Activated CD8-positive, alpha-beta T cell treated with anti-CD3 and anti-CD28 coated beads for 36 hours (primary cell): Measurements from ENCODE around the gene PIAS1. TPM values are rescaled to one million over a fixed set of nuclear protein-coding genes. Genes with fewer than 3 reads are reported as not detected.

Experiments
- ATAC-seq: fragments of 200-7000 bp; cut with Tn5 transposase; one replicate; pipeline ENCODE4 v1.10.0; 2021; ENCODE audit warnings: mild to moderate bottlenecking, moderate library complexity
- CTCF ChIA-PET: fragments of 350-600 bp; sonication (Branson Sonifier 250); formaldehyde crosslinking; loops from one replicate; lab custom pipeline; 2021; ENCODE audit warnings: antibody characterized with exemption; lab: Charles Lee
- POLR2A ChIA-PET: fragments of 350-600 bp; sonication (Branson Sonifier 250); formaldehyde crosslinking; loops from one replicate; lab custom pipeline; 2021; ENCODE audit warnings: antibody characterized with exemption; lab: Charles Lee
- DNase-seq: peaks from one replicate; pipeline ENCODE4 v3.0.0-alpha.2; 2020
- H3K27ac Mint-ChIP-seq: one replicate; pipeline ENCODE4 v1.8.0; 2021; ENCODE audit warnings: mild to moderate bottlenecking, mixed read lengths
- H3K27me3 Mint-ChIP-seq: one replicate; pipeline ENCODE4 v1.8.0; 2021; ENCODE audit warnings: mixed read lengths
- H3K36me3 Mint-ChIP-seq: one replicate; pipeline ENCODE4 v1.8.0; 2021; ENCODE audit warnings: low read depth, mixed read lengths
- H3K4me1 Mint-ChIP-seq: one replicate; pipeline ENCODE4 v1.8.0; 2021; ENCODE audit warnings: low read depth, mixed read lengths
- H3K4me3 Mint-ChIP-seq: one replicate; pipeline ENCODE4 v1.8.0; 2021; ENCODE audit warnings: mild to moderate bottlenecking, moderate library complexity, mixed read lengths
- H3K9me3 Mint-ChIP-seq: one replicate; pipeline ENCODE4 v1.8.0; 2021; ENCODE audit warnings: mixed read lengths
- CTCF ChIP-seq: fragments of 200-600 bp; IDR thresholded peaks from one replicate; pipeline ENCODE4 v1.8.0; 2022; ENCODE audit warnings: antibody characterized with exemption, mild to moderate bottlenecking
- intact Hi-C: fragments of 100-400 bp; cut with micrococcal nuclease; formaldehyde crosslinking; loops from one replicate; pipeline ENCODE4 v1.10.0; 2022
- total RNA-seq, 2 experiments: library from RNA; stranded (reverse); gene quantifications; one replicate each; pipeline ENCODE4 v1.2.3, GENCODE V29; 2021

Gene PIAS1
- total RNA-seq, 2 experiments from 2014 or later = 26.0 to 29.8 TPM

- DNase-seq (no peak), ATAC-seq (no peak)
- Mint-ChIP-seq H3K27ac (no peak overlapping the region), H3K9me3 (no peaks in the 10 kb centered on the region), H3K4me1 (peaks cover 3% of the 10 kb centered on the region), H3K36me3 (peaks cover 3% of the 10 kb centered on the region), H3K4me3 (no peak overlapping the region), H3K27me3 (no peaks in the 10 kb centered on the region)
- POLR2A ChIA-PET = interaction anchor here (0.6 kb wide), 1 partner anchor 19 kb away, joined by 3 read pairs; no protein-coding TSS in a partner anchor
- CTCF ChIA-PET = interaction anchor here (1.2 kb wide), 1 partner anchor 184 kb away, joined by 3 read pairs; no protein-coding TSS in a partner anchor
- intact Hi-C loops = no loop called here
- no peak for TF ChIP-seq CTCF
Measured at GRCh38 chr15:68130851-68131250, 76.7 kb downstream of the PIAS1 start.

GRCh38 chr15:68137096-68137495 is 83.0 kb downstream of the PIAS1 start:
- DNase-seq (no peak), ATAC-seq (no peak)
- peaks cover 12% of the 10 kb centered on the region for H3K4me1 Mint-ChIP-seq
- no peaks in the 10 kb centered on the region for H3K9me3 Mint-ChIP-seq
- intact Hi-C loops = no loop called here
- H3K4me3 Mint-ChIP-seq = no peak overlapping the region
- H3K36me3 Mint-ChIP-seq = peaks cover 11% of the 10 kb centered on the region
- CTCF ChIA-PET = no interaction called here
- H3K27ac Mint-ChIP-seq = no peak overlapping the region
- no peak for TF ChIP-seq CTCF
- POLR2A ChIA-PET = no interaction called here
- no peaks in the 10 kb centered on the region for H3K27me3 Mint-ChIP-seq

GRCh38 chr15:68143129-68143528 is 89.0 kb downstream of the PIAS1 start:
- CTCF ChIA-PET = interaction anchor here (1.1 kb wide), 1 partner anchor 12 kb away, joined by 3 read pairs; no protein-coding TSS in a partner anchor

GRCh38 chr15:68143785-68144184 is 89.7 kb downstream of the PIAS1 start:
- ChIA-PET CTCF (interaction anchor here (1.1 kb wide), 1 partner anchor 11 kb away, joined by 3 read pairs; no protein-coding TSS in a partner anchor), POLR2A (interaction anchor here (0.5 kb wide), 1 partner anchor 69 kb away, joined by 4 read pairs; no protein-coding TSS in a partner anchor)
- no peak overlapping the region for H3K4me3 Mint-ChIP-seq
- no peaks in the 10 kb centered on the region for H3K9me3 Mint-ChIP-seq
- peaks cover 15% of the 10 kb centered on the region for H3K4me1 Mint-ChIP-seq
- H3K27me3 Mint-ChIP-seq = no peaks in the 10 kb centered on the region
- no peak for TF ChIP-seq CTCF
- DNase-seq (no peak), ATAC-seq (no peak)
- H3K27ac Mint-ChIP-seq = peak overlapping the region; percentile 23
- peaks cover 17% of the 10 kb centered on the region for H3K36me3 Mint-ChIP-seq
- intact Hi-C loops = no loop called here

More at GRCh38 chr15:68143129-68143528, 89.0 kb downstream of the PIAS1 start:
- Mint-ChIP-seq H3K27me3 (no peaks in the 10 kb centered on the region), H3K36me3 (peaks cover 17% of the 10 kb centered on the region), H3K4me3 (no peak overlapping the region), H3K27ac (no peak overlapping the region), H3K4me1 (peaks cover 15% of the 10 kb centered on the region), H3K9me3 (no peaks in the 10 kb centered on the region)
- no peak for TF ChIP-seq CTCF
- intact Hi-C loops = no loop called here
- DNase-seq (no peak), ATAC-seq (no peak)
- POLR2A ChIA-PET = no interaction called here

DNA sequence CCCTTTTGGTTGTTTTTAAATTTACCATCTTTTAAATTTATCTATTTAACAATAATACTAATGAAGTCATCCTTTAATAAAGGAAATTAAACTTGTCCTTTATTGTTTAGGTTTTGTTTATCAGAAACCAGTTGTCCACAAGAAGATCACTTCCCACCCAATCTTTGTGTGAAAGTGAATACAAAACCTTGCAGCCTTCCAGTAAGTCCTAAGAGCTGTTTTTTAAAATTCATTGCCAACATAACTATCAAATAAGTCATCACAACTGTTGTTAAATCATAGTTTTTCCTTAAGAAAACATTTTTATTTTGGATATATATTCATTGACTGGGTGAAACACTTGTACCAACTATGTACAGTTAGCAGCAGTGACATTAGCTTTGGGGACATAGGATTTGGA is 91.6 kb downstream of the PIAS1 start:
- DNase-seq (no peak), ATAC-seq (no peak)
- H3K4me1 Mint-ChIP-seq = peaks cover 13% of the 10 kb centered on the region
- ChIA-PET POLR2A (no interaction called here), CTCF (interaction anchor here (1.1 kb wide), 1 partner anchor 92 kb away, joined by 3 read pairs; the partner anchor contains the start of gene PIAS1)
- intact Hi-C loops = no loop called here
- no peak overlapping the region for H3K27ac Mint-ChIP-seq
- TF ChIP-seq CTCF = no peak
- H3K36me3 Mint-ChIP-seq = peaks cover 15% of the 10 kb centered on the region
- no peaks in the 10 kb centered on the region for H3K27me3 Mint-ChIP-seq
- H3K9me3 Mint-ChIP-seq = no peaks in the 10 kb centered on the region
- H3K4me3 Mint-ChIP-seq = no peak overlapping the region
